Stimulated activated CD8-positive, alpha-beta memory T cell treated with anti-CD3 and anti-CD28 coated beads, Interleukin-2, amount 100 ng/mL, for 1 hour (primary cell): ENCODE data around the gene TREML4.

ENCODE experiments used
- DNase-seq, 2 donors: peaks; one replicate each; pipeline ENCODE4 v3.0.0-alpha.2; 2020; ENCODE audit warnings: low read depth in 2 of 2

The TREML4 gene

GRCh38 chr6:41284726-41285125 is 56.6 kb downstream of the TREML4 start:
- DNase-seq: no peak

- DNase-seq: no peak
Observed at GRCh38 chr6:41286544-41287346, 58.6 kb downstream of the TREML4 start, which contains the start of gene TREM1. TSS of gene TREM1 (minus strand) at chr6:41286682. CDS start at chr6:41286655, 27 bp downstream.

- DNase-seq: no peak
Observed at GRCh38 chr6:41288030-41288753, 60.0 kb downstream of the TREML4 start.
